Mesendoderm (in vitro differentiated cells): ENCODE data around the gene SLC38A11. TPM values are rescaled to one million over a fixed set of nuclear protein-coding genes. Genes with fewer than 3 reads are reported as not detected.

Source experiments
- DNase-seq: peaks from one replicate; pipeline ENCODE4 v3.0.0; 2013
- H2AK5ac ChIP-seq: 2 replicates; pipeline ENCODE4 v1.6.1; 2013; ENCODE audit warnings: low read length, inconsistent platforms
- H2BK120ac ChIP-seq: 2 replicates; pipeline ENCODE4 v1.6.1; 2013; ENCODE audit warnings: low read depth, mild to moderate bottlenecking, low read length, moderate library complexity, mixed read lengths
- H2BK15ac ChIP-seq: replicated peaks from 2 replicates; pipeline ENCODE4 v1.6.1; 2013; ENCODE audit warnings: low read depth, mild to moderate bottlenecking, moderate library complexity
- H2BK5ac ChIP-seq: 2 replicates; pipeline ENCODE4 v1.6.1; 2013; ENCODE audit warnings: low read length, inconsistent platforms
- H3K18ac ChIP-seq: 2 replicates; pipeline ENCODE4 v1.6.1; 2013; ENCODE audit warnings: mild to moderate bottlenecking, low read length, mixed read lengths
- H3K23ac ChIP-seq: one replicate; pipeline ENCODE4 v1.6.1; 2013; ENCODE audit warnings: low read length
- H3K27ac ChIP-seq: 2 replicates; pipeline ENCODE4 v1.5.1; 2013; ENCODE audit warnings: low read depth, mild to moderate bottlenecking, inconsistent platforms, low read length, moderate library complexity
- H3K27me3 ChIP-seq: 2 replicates; pipeline ENCODE4 v1.6.1; 2013; ENCODE audit warnings: low read length, control low read depth, mild to moderate bottlenecking, inconsistent platforms; ENCODE audit not compliant: insufficient read depth, poor library complexity
- H3K36me3 ChIP-seq: 2 replicates; pipeline ENCODE4 v1.6.1; 2013; ENCODE audit warnings: low read length, inconsistent platforms; ENCODE audit not compliant: control insufficient read depth, insufficient read depth
- H3K4ac ChIP-seq: one replicate; pipeline ENCODE4 v1.6.1; 2013; ENCODE audit warnings: low read depth, mild to moderate bottlenecking, low read length, moderate library complexity
- H3K4me1 ChIP-seq: 2 replicates; pipeline ENCODE4 v1.6.1; 2013; ENCODE audit warnings: low read depth, low read length, inconsistent platforms; ENCODE audit not compliant: control insufficient read depth
- H3K4me2 ChIP-seq: 2 replicates; pipeline ENCODE4 v1.6.1; 2013; ENCODE audit warnings: low read length
- H3K4me3 ChIP-seq: 2 replicates; pipeline ENCODE4 v1.5.1; 2013; ENCODE audit warnings: mild to moderate bottlenecking, low read length
- H3K56ac ChIP-seq: one replicate; pipeline ENCODE4 v1.6.1; 2013; ENCODE audit warnings: low read length
- H3K79me1 ChIP-seq: 2 replicates; pipeline ENCODE4 v1.6.1; 2013; ENCODE audit warnings: low read length, inconsistent platforms
- H3K79me2 ChIP-seq: 2 replicates; pipeline ENCODE4 v1.6.1; 2013; ENCODE audit warnings: mild to moderate bottlenecking, low read length; ENCODE audit not compliant: control insufficient read depth, insufficient read depth
- H3K9ac ChIP-seq: 2 replicates; pipeline ENCODE4 v1.6.1; 2013; ENCODE audit warnings: low read length, inconsistent platforms
- H4K5ac ChIP-seq: one replicate; pipeline ENCODE4 v1.6.1; 2013; ENCODE audit warnings: low read length
- H4K8ac ChIP-seq: one replicate; pipeline ENCODE4 v1.6.1; 2013; ENCODE audit warnings: low read depth, mild to moderate bottlenecking, control low read depth, low read length, moderate library complexity
- WGBS: extraction: QIAGEN DNeasy Blood & Tissue Kit; methylation state at CpG from one replicate; pipeline ENCODE4 v1.1.7; 2013; ENCODE audit warnings: low lambda C conversion rate, missing lambda C conversion rate; ENCODE audit not compliant: insufficient coverage; ENCODE audit errors: extremely low coverage; 5-methylcytosine and 5-hydroxymethylcytosine counted together
- small RNA-seq: library from polyadenylated mRNA; stranded (forward); fragments of <200 nt; extraction: miRNeasy Mini kit (QIAGEN cat#:217004); gene quantifications from one replicate; pipeline ENCODE3, GENCODE V24; 2013; ENCODE audit not compliant: insufficient read depth

The SLC38A11 gene

DNA sequence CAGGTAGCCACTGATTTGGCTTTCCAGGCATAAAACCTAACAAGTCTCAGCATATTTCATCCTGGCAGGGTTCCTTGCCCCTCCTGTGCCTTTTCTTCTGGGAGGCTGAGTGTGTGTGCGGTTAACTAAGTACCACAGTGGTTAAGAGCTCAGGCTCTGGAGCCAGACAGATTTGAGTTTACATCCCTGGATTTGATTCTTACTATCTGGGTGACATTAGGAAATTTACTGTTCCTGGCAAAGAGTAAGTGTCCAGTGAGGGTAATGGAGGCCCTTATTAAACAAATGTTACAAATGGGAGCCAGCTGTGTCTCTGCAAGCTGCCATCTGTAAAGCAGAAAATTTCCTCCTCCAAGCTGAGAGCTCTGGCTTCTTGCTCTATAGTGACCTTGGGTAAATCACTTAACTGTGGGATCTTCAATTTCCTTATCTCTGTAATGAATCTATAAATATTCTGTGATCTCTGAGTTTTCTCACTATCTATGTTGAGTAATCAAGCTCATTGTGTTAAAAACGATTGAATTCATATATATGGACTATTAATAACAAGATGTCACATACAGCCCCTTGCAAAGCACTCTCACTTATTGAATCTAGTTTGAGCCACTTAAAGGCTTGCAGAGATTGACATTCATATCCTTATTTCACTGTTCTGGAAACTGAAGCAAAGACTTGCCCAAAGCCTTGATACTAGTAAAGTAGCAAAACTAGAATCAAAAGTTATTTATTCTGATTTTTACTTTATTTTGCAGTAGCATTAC is 107.2 kb downstream of the SLC38A11 start:
- Histone ChIP-seq H3K56ac (no peak overlapping the region), H3K4me3 (no peak overlapping the region), H3K79me2 (no peaks in the 10 kb centered on the region), H3K4me1 (no peaks in the 10 kb centered on the region), H2BK5ac (no peak overlapping the region), H3K36me3 (no peaks in the 10 kb centered on the region), H3K9ac (no peak overlapping the region), H4K5ac (no peak overlapping the region), H3K27me3 (no peaks in the 10 kb centered on the region), H4K8ac (no peak overlapping the region), H2BK15ac (no peak overlapping the region), H3K79me1 (no peaks in the 10 kb centered on the region), H3K23ac (no peak overlapping the region), H3K18ac (no peak overlapping the region), H2AK5ac (no peak overlapping the region), H2BK120ac (no peak overlapping the region), H3K27ac (no peak overlapping the region), H3K4ac (no peak overlapping the region), H3K4me2 (no peak overlapping the region)
- WGBS: no CpG with 5 or more reads among the region's 2 CpGs
- DNase-seq: no peak

DNA sequence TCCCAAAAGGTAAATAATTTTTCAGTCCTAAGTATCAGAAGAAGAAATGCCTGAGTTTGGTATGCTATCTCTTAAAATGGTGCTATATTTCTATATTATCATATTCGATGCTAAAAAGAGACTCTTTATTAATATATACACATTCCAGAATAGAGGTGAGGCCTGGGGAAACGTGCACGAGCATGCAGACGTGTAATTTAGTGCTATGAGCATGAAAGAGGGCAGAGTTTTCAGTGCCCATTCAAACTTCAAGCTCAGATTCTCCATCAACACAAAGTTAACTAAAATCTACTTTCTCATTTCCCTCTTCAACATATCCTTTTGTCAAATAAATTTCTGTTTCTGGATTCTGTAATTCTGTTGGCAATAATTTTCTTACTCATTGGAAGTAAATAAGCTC is 108.0 kb downstream of the SLC38A11 start:
- Histone ChIP-seq H2BK120ac (no peak overlapping the region), H3K4me2 (no peak overlapping the region), H3K23ac (no peak overlapping the region), H3K4me3 (no peak overlapping the region), H3K4me1 (no peaks in the 10 kb centered on the region), H3K18ac (no peak overlapping the region), H4K5ac (no peak overlapping the region), H3K9ac (no peak overlapping the region), H2BK5ac (no peak overlapping the region), H3K27me3 (no peaks in the 10 kb centered on the region), H3K4ac (no peak overlapping the region), H3K27ac (no peak overlapping the region), H2AK5ac (no peak overlapping the region), H3K56ac (no peak overlapping the region), H2BK15ac (no peak overlapping the region), H4K8ac (no peak overlapping the region), H3K79me2 (no peaks in the 10 kb centered on the region), H3K36me3 (no peaks in the 10 kb centered on the region), H3K79me1 (no peaks in the 10 kb centered on the region)
- DNase-seq: no peak
- WGBS: no CpG with 5 or more reads among the region's 4 CpGs

DNA sequence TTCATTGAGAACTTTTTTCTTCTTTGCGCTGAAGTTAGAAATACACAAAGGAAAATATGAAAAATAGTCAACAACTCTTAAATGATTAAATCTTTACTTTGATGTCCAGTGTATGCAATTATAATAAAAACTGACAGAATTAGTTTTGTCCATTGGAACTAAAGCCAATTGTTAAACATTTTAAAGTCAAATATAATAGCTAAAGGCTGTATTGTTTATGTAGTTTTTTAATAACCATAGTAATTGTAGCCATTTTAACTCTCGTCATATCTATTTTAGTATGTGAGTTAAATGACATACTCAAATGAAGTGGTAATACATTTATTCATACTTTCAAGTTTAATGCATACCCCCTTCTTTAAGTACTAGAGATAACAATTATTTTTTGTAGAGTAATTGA is 109.0 kb downstream of the SLC38A11 start:
- WGBS: no CpG with 5 or more reads among the region's 2 CpGs
- no peak overlapping the region for H3K4ac ChIP-seq
- H2AK5ac ChIP-seq: no peak overlapping the region
- H3K23ac ChIP-seq: no peak overlapping the region
- no peak overlapping the region for H2BK120ac ChIP-seq
- H3K27ac ChIP-seq: no peak overlapping the region
- no peak overlapping the region for H3K9ac ChIP-seq
- H2BK15ac ChIP-seq: no peak overlapping the region
- H3K4me2 ChIP-seq: no peak overlapping the region
- H4K8ac ChIP-seq: no peak overlapping the region
- no peaks in the 10 kb centered on the region for H3K79me1 ChIP-seq
- H3K27me3 ChIP-seq: no peaks in the 10 kb centered on the region
- no peak for DNase-seq
- no peak overlapping the region for H4K5ac ChIP-seq
- H3K18ac ChIP-seq: no peak overlapping the region
- no peaks in the 10 kb centered on the region for H3K79me2 ChIP-seq
- H3K36me3 ChIP-seq: no peaks in the 10 kb centered on the region
- H3K56ac ChIP-seq: no peak overlapping the region
- no peaks in the 10 kb centered on the region for H3K4me1 ChIP-seq
- H2BK5ac ChIP-seq: no peak overlapping the region
- no peak overlapping the region for H3K4me3 ChIP-seq

Small RNA genes lying within 50 kb of the gene (small RNA-seq; reads per million reads assigned to genes)
- gene RNA5SP110 (not detected), gene RNA5SP111 (0.72 reads per million)
